HG03097 (cell line): ENCODE measurements around the gene ARL15.
"Not testable (repeated sequence)": the region's sequence is repeated elsewhere in the genome, so short reads cannot be mapped to it uniquely, and the experiment has no call there.

Source experiments
- ATAC-seq: cut with Tn5 transposase; IDR thresholded peaks from one replicate; pipeline ENCODE4 v1.9.1; 2021; ENCODE audit not compliant: unreplicated experiment, low FRiP score

ARL15 gene

GRCh38 chr5:54103871-54104270 is 206.5 kb downstream of the ARL15 start:
- ATAC-seq, result no peak

- no peak for ATAC-seq
Observed at GRCh38 chr5:54098267-54098666, 212.1 kb downstream of the ARL15 start.

- no peak for ATAC-seq
Observed at GRCh38 chr5:54095969-54096368, 214.4 kb downstream of the ARL15 start.

GRCh38 chr5:54094706-54095105 is 215.7 kb downstream of the ARL15 start:
- ATAC-seq, result no peak

GRCh38 chr5:54093861-54094260 is 216.5 kb downstream of the ARL15 start:
- ATAC-seq, result peak; percentile 70

GRCh38 chr5:54093081-54093492 is 217.3 kb downstream of the ARL15 start:
- no peak for ATAC-seq

- no peak for ATAC-seq
Observed at GRCh38 chr5:54091307-54092130, 218.9 kb downstream of the ARL15 start.

GRCh38 chr5:54090495-54091120 is 219.8 kb downstream of the ARL15 start:
- ATAC-seq, result no peak

- no peak for ATAC-seq
Observed at GRCh38 chr5:54088081-54088480, 222.3 kb downstream of the ARL15 start.

GRCh38 chr5:54087436-54087835 is 222.9 kb downstream of the ARL15 start:
- ATAC-seq, result no peak

GRCh38 chr5:54086191-54086590 is 224.2 kb downstream of the ARL15 start:
- no peak for ATAC-seq

- ATAC-seq, result no peak
Observed at GRCh38 chr5:54084696-54085095, 225.7 kb downstream of the ARL15 start.

- no peak for ATAC-seq
Observed at GRCh38 chr5:54083851-54084250, 226.5 kb downstream of the ARL15 start.

GRCh38 chr5:54083245-54083644 is 227.1 kb downstream of the ARL15 start:
- no peak for ATAC-seq

- ATAC-seq, result no peak
Observed at GRCh38 chr5:54081415-54081814, 229.0 kb downstream of the ARL15 start.

- no peak for ATAC-seq
Observed at GRCh38 chr5:54080831-54081230, 229.5 kb downstream of the ARL15 start.

GRCh38 chr5:54073735-54074134 is 236.6 kb downstream of the ARL15 start:
- no peak for ATAC-seq

- ATAC-seq, result no peak
Observed at GRCh38 chr5:54073131-54073530, 237.2 kb downstream of the ARL15 start.

GRCh38 chr5:54066433-54066832 is 243.9 kb downstream of the ARL15 start:
- ATAC-seq, result no peak

GRCh38 chr5:54063817-54064216 is 246.6 kb downstream of the ARL15 start:
- ATAC-seq, result no peak

GRCh38 chr5:54062958-54063357 is 247.4 kb downstream of the ARL15 start:
- no peak for ATAC-seq

GRCh38 chr5:54060919-54061318 is 249.5 kb downstream of the ARL15 start:
- not testable (repeated sequence) for ATAC-seq
